ENCODE data around the gene RAB3IL1.

RAB3IL1 gene

GRCh38 chr11:61908730-61909316 lies 8.5 kb downstream of the RAB3IL1 start:
- DNase-seq (ENCODE audit: low read depth) = no peak
- no peak overlapping the region for H3K4me3 ChIP-seq (ENCODE audit: low read depth, low read length)
- TF ChIP-seq, protein P1, sequence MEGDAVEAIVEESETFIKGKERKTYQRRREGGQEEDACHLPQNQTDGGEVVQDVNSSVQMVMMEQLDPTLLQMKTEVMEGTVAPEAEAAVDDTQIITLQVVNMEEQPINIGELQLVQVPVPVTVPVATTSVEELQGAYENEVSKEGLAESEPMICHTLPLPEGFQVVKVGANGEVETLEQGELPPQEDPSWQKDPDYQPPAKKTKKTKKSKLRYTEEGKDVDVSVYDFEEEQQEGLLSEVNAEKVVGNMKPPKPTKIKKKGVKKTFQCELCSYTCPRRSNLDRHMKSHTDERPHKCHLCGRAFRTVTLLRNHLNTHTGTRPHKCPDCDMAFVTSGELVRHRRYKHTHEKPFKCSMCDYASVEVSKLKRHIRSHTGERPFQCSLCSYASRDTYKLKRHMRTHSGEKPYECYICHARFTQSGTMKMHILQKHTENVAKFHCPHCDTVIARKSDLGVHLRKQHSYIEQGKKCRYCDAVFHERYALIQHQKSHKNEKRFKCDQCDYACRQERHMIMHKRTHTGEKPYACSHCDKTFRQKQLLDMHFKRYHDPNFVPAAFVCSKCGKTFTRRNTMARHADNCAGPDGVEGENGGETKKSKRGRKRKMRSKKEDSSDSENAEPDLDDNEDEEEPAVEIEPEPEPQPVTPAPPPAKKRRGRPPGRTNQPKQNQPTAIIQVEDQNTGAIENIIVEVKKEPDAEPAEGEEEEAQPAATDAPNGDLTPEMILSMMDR (IDR thresholded peaks at IDR 0.05; ENCODE audit: control insufficient read depth, extremely low read depth, insufficient read depth) = no peak

GRCh38 chr11:61907871-61908729 lies 9.3 kb downstream of the RAB3IL1 start:
- H3K4me3 ChIP-seq (ENCODE audit: low read depth, low read length) = no peak overlapping the region
- TF ChIP-seq, protein P1 (IDR thresholded peaks at IDR 0.05; ENCODE audit: control insufficient read depth, extremely low read depth, insufficient read depth) = no peak
- no peak for DNase-seq (ENCODE audit: low read depth)

DNA sequence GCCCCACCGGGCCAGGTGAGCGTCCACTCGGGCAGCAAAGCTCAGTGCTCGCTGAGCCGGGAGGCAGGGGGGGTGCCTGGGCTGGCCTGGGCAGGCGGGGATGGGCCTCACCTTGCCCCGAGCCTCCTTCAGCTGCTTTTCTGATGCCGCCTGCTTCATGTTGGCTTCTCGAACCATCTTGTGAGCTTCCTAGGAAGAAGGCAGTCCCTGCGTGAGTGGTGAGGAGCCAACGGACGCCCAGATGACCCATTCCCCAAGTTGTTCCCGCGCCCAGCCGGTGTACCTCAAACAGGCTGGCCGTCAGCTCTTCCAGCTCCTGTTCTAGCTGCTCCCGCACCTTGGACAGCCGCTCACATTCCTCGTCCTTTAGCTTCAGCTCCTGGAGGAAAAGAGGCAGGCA lies 10.1 kb downstream of the RAB3IL1 start:
- TF ChIP-seq, protein P1 (IDR thresholded peaks at IDR 0.05; ENCODE audit: control insufficient read depth, extremely low read depth, insufficient read depth) = no peak
- no peak overlapping the region for H3K4me3 ChIP-seq (ENCODE audit: low read depth, low read length)
- no peak for DNase-seq (ENCODE audit: low read depth)

GRCh38 chr11:61906522-61906909 lies 10.8 kb downstream of the RAB3IL1 start:
- TF ChIP-seq, protein P1 (IDR thresholded peaks at IDR 0.05; ENCODE audit: control insufficient read depth, extremely low read depth, insufficient read depth) = no peak
- DNase-seq (ENCODE audit: low read depth) = no peak
- no peak overlapping the region for H3K4me3 ChIP-seq (ENCODE audit: low read depth, low read length)

DNA sequence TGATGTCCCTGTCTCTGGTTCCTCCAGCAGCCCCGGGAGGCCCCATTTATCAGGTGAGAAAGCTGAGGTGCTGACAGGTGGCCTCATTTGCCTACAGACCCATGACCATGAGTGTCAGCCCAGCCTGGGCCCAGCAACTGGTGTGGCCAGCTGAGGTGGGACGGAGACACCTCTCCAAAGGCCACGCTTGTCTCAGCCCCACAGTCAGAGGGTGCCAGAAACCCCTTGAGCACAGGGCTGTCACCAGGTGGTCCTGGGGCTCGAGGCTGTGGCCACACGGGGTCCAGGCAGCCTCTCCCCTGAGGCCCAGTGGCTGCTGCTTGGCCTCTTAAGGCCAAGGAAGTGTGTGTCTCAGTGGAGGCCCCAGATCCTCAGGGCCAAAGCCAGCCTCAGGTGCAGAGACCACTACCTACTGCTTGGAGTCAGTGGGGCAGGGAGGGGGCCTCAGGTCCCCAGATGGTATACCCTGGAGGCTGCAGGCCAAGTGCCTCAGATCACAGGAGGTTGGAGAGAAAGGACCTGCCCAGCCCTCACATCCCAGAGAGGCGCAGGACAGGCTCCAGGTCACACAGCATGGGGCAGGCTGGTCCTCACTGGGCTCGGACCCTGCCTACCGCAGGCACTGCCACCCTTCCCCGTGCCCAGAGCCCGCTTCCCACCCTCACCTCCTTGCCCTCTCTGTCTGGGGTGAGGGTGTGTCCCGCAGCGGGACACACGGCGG lies 11.4 kb downstream of the RAB3IL1 start:
- TF ChIP-seq, protein P1 (IDR thresholded peaks at IDR 0.05; ENCODE audit: control insufficient read depth, extremely low read depth, insufficient read depth) = no peak
- no peak overlapping the region for H3K4me3 ChIP-seq (ENCODE audit: low read depth, low read length)
- no peak for DNase-seq (ENCODE audit: low read depth)

DNA sequence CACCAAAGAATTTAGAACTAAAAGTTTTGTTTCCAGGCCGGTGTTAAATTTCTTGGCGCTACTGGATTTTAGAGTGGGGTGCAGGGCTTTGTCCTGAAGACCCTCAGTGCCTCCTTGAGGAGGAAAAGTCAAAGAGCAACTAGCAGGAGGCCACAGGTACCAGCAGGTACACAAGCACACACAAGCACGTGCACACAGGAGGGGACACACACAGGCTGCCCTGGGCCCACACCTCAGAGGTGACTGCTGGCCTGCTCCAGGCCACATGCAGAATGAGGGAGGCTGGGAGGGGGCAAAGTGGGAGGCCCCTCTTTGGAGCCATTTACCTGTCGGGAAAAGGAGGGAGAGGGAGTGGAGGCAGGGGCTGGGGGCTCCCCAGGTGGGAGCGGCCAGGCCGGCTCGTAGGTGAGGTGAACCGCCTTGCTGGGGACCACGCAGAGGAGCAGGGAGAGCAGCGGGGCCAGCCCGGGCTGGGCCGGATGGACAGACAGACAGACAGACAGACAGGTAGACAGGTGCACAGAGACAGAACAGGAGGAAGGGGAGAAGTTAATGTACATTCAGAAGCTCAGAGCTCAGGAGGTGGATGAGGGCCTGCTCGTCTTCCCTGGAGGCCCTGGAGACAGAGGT lies 12.2 kb downstream of the RAB3IL1 start:
- TF ChIP-seq, protein P1 (IDR thresholded peaks at IDR 0.05; ENCODE audit: control insufficient read depth, extremely low read depth, insufficient read depth) = no peak
- no peak for DNase-seq (ENCODE audit: low read depth)
- no peak overlapping the region for H3K4me3 ChIP-seq (ENCODE audit: low read depth, low read length)

All from LNCaP clone FGC (cell line).